A549 (cell line): Measurements from ENCODE around the gene GBGT1. TPM values are rescaled to one million over a fixed set of nuclear protein-coding genes. Genes with fewer than 3 reads are reported as not detected.

Experiments used
- ATAC-seq, 2 experiments: fragments of 200-7000 bp in 1 of 2; fragments of >200 bp in 1 of 2; cut with Nextera tagmentation in 1 of 2; cut with Tn5 transposase in 1 of 2; 3 replicates each; pipeline versions ENCODE4 v1.8.0 to v1.9.1; 2018 to 2020; ENCODE audit warnings: mild to moderate bottlenecking in 1 of 2, moderate library complexity in 1 of 2
- CTCF ChIA-PET: fragments of 300-600 bp; sonication (Branson Sonifier 250); formaldehyde crosslinking; extraction: SDS; loops from one replicate; lab custom pipeline; 2021; ENCODE audit warnings: antibody characterized with exemption, inconsistent platforms; lab: Yijun Ruan, JAX
- POLR2A ChIA-PET: fragments of 350-600 bp; formaldehyde crosslinking; extraction: SDS; loops from one replicate; lab custom pipeline; 2021; ENCODE audit warnings: antibody characterized with exemption, inconsistent platforms; lab: Yijun Ruan, JAX
- DNase-seq, 2 experiments: peaks; one replicate each; pipeline versions ENCODE4 v3.0.0 to v3.0.0-alpha.2; 2011 to 2016; ENCODE audit warnings: low read depth in 1 of 2, low spot score in 1 of 2
- FAIRE-seq: peaks from 2 replicates; lab custom pipeline; 2011; peaks lifted over from hg19 to GRCh38; lab: Jason Lieb, UNC
- H3K27ac ChIP-seq, 2 experiments: fragments of >200 bp; sonication (Bioruptor Twin); formaldehyde crosslinking; 3 replicates each; pipeline ENCODE4 v1.5.1; 2016 to 2017
- H3K4me1 ChIP-seq: fragments of >200 bp; sonication (Bioruptor Twin); formaldehyde crosslinking; 3 replicates; pipeline ENCODE4 v1.6.1; 2016
- H3K4me2 ChIP-seq: fragments of >200 bp; sonication (Bioruptor Twin); formaldehyde crosslinking; 3 replicates; pipeline ENCODE4 v1.6.1; 2016
- H3K4me3 ChIP-seq: fragments of >200 bp; sonication (Bioruptor Twin); formaldehyde crosslinking; 3 replicates; pipeline ENCODE4 v1.5.1; 2016
- H3K9me3 ChIP-seq: fragments of >200 bp; sonication (Bioruptor Twin); formaldehyde crosslinking; 3 replicates; pipeline ENCODE4 v1.6.1; 2016
- CBX2 ChIP-seq: fragments of 200-600 bp; sonication (generic); IDR thresholded peaks from 2 replicates; pipeline ENCODE4 v1.6.1; 2016; ENCODE audit warnings: low read depth, mild to moderate bottlenecking, borderline replicate concordance
- CEBPB ChIP-seq, 2 experiments: fragments of >200 bp in 1 of 2; sonication (Bioruptor Twin) in 1 of 2; formaldehyde crosslinking in 1 of 2; IDR thresholded peaks; 2 replicates each; pipeline ENCODE4 v1.6.1; 2012 to 2016
- HDAC2 ChIP-seq: fragments of 200-600 bp; sonication (generic); IDR thresholded peaks from 2 replicates; pipeline ENCODE4 v1.6.1; 2016
- HOXB13 ChIP-seq: fragments of 250-450 bp; sonication (Bioruptor Pico); IDR thresholded peaks from 2 replicates; pipeline ENCODE4 v1.5.0; 2020; ENCODE audit warnings: low read depth, mild to moderate bottlenecking, moderate library complexity
- HOXB5 ChIP-seq: fragments of 250-450 bp; sonication (Bioruptor Pico); IDR thresholded peaks from 2 replicates; pipeline ENCODE4 v1.5.0; 2020; ENCODE audit warnings: mild to moderate bottlenecking, moderate library complexity
- KDM1A ChIP-seq: fragments of 200-600 bp; sonication (generic); IDR thresholded peaks from 2 replicates; pipeline ENCODE4 v1.6.1; 2016; ENCODE audit warnings: low read depth, mild to moderate bottlenecking
- KDM5A ChIP-seq: fragments of 200-600 bp; sonication (generic); IDR thresholded peaks from 2 replicates; pipeline ENCODE4 v1.6.1; 2016; ENCODE audit warnings: antibody characterized with exemption, mild to moderate bottlenecking
- MAFK ChIP-seq: fragments of 450-650 bp; IDR thresholded peaks from 2 replicates; pipeline ENCODE4 v1.6.1; 2014; ENCODE audit not compliant: partially characterized antibody
- MAZ ChIP-seq: fragments of 150-350 bp; IDR thresholded peaks from 2 replicates; pipeline ENCODE4 v1.6.1; 2014; ENCODE audit warnings: antibody characterized with exemption, low read depth, low read length, borderline replicate concordance
- MYC ChIP-seq: IDR thresholded peaks from 2 replicates; pipeline ENCODE4 v1.6.1; 2012; ENCODE audit warnings: mild to moderate bottlenecking, inconsistent platforms, low read length, improper control_type of control experiment, borderline replicate concordance
- RAD21 ChIP-seq, 2 experiments: fragments of >200 bp in 1 of 2; sonication (Bioruptor Twin) in 1 of 2; formaldehyde crosslinking in 1 of 2; IDR thresholded peaks in 1 of 2; conservative IDR thresholded peaks in 1 of 2; 2 replicates in 1 of 2; 3 replicates in 1 of 2; pipeline ENCODE4 v1.6.1; 2012 to 2018; ENCODE audit warnings: inconsistent platforms in 1 of 2
- RARB ChIP-seq: fragments of 250-450 bp; sonication (Bioruptor Pico); IDR thresholded peaks from 2 replicates; pipeline ENCODE4 v1.8.0; 2021; ENCODE audit warnings: mild to moderate bottlenecking, moderate library complexity
- RFX5 ChIP-seq: fragments of 450-650 bp; IDR thresholded peaks from 2 replicates; pipeline ENCODE4 v1.7.1; 2014; ENCODE audit warnings: antibody characterized with exemption, mild to moderate bottlenecking, moderate library complexity
- SMC3 ChIP-seq: fragments of >200 bp; sonication (Bioruptor Twin); formaldehyde crosslinking; IDR thresholded peaks from 3 replicates; pipeline ENCODE4 v1.6.1; 2018; ENCODE audit warnings: inconsistent platforms
- TFCP2L1 ChIP-seq: fragments of 250-450 bp; sonication (Bioruptor Pico); IDR thresholded peaks from 2 replicates; pipeline ENCODE4 v1.5.0; 2021; ENCODE audit warnings: mild to moderate bottlenecking
- WGBS: methylation state at CpG from one replicate; pipeline ENCODE4 v1.1.6; 2017; ENCODE audit errors: missing lambda C conversion rate; 5-methylcytosine and 5-hydroxymethylcytosine counted together
- polyA plus RNA-seq, 4 experiments: library from polyadenylated mRNA; depleted of rRNA in 3 of 4; stranded (reverse); fragments of >200 nt; fragmentation: RNase III in 1 of 4; extraction: RNeasy Plus Mini Kit Qiagen cat#74134 plus additional on column Dnase treatment in 1 of 4; gene quantifications; 2 replicates in 3 of 4; 3 replicates in 1 of 4; pipeline ENCODE4 v1.2.3, GENCODE V29; 2011 to 2017
- TF ChIP-seq, protein P1 (sequence below): fragments of >200 bp; sonication (Bioruptor Twin); formaldehyde crosslinking; IDR thresholded peaks from 3 replicates; pipeline ENCODE4 v1.5.1; 2016
- TF ChIP-seq, protein P2 (sequence below): fragments of 150-350 bp; IDR thresholded peaks from 2 replicates; pipeline ENCODE4 v1.6.1; 2014; ENCODE audit warnings: low read depth, mild to moderate bottlenecking, low read length
- TF ChIP-seq, protein P3 (sequence below): fragments of >200 bp; sonication (Bioruptor Twin); formaldehyde crosslinking; IDR thresholded peaks from 2 replicates; pipeline ENCODE4 v1.6.1; 2016
- TF ChIP-seq, protein P4 (sequence below): fragments of 250-450 bp; sonication (Bioruptor Pico); IDR thresholded peaks from 2 replicates; pipeline ENCODE4 v1.5.0; 2021; ENCODE audit warnings: mild to moderate bottlenecking, moderate library complexity, borderline replicate concordance
- TF ChIP-seq, protein P5 (sequence below): IDR thresholded peaks from 2 replicates; pipeline ENCODE4 v1.6.1; 2012

The GBGT1 gene
- polyA plus RNA-seq, 2 of the 4 experiments (the other 2 are of a cell fraction) = 1.7 to 2.4 TPM

DNA sequence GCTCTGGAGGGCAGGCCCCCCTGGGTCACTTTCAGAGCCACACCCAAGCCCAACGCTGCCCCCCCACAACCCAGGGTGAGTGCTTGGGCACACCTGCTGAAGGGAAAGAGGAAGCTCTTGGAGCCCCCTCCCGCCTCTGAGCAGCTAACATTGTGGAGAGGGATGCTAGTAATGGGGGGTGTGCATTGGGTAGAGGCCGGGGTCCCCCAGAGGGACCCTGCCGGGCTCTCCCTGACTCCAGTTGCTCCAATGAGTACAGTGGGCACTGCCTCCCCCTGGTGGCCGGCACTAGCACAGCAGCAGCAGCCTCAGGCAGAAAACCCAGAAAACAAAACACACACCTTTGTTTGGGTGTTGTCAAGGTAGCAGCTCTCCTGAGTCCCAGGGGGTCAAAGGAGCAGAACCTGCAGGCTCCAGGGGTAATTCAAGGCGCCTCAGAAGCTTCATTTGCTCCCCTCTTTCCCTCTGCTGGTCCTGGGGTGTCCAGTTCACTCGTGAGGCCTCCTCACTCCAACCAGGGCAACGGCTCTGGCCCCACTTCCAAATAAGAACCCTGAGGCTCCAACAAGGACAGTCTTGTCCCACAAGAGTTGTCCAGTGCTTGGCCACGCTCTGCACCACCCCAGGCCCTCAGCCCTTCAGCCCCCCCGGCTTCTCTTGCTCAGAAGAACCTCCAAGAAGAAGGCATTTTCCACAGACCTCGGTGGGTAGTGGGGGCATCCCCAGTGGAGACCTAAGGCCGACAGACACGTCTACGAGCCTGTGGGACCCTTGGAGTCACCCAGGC lies 16.1 kb downstream of the GBGT1 start:
- 39% methylated on average over 12 of the region's 14 CpGs for WGBS
- Histone ChIP-seq H3K4me3 (peak overlapping the region; percentile 77), H3K4me1 (peaks cover 37% of the 10 kb centered on the region), H3K4me2 (peak overlapping the region; percentile 86), H3K27ac (peak overlapping the region; percentile 88 to 96; a peak in 5 of 6 replicates), H3K9me3 (no peaks in the 10 kb centered on the region)
- ATAC-seq (peak; percentile 21 to 52; a peak in 4 of 6 replicates), DNase-seq (peak; percentile 74 to 94), FAIRE-seq (no peak)
- POLR2A ChIA-PET = interaction anchor here (0.6 to 1.6 kb wide), 2 partner anchors 14 to 585 kb away, joined by 6 to 9 read pairs; no protein-coding TSS in a partner anchor
- TF ChIP-seq RAD21 (conservative IDR thresholded peaks at IDR 0.05 in 1 of 2, IDR thresholded peaks at IDR 0.05 in 1 of 2) (peak; percentile 84 to 87), HOXB5 (no peak), SMC3 (peak; percentile 90), RFX5 (no peak), KDM1A (no peak), CBX2 (no peak)
- TF ChIP-seq, protein P1, sequence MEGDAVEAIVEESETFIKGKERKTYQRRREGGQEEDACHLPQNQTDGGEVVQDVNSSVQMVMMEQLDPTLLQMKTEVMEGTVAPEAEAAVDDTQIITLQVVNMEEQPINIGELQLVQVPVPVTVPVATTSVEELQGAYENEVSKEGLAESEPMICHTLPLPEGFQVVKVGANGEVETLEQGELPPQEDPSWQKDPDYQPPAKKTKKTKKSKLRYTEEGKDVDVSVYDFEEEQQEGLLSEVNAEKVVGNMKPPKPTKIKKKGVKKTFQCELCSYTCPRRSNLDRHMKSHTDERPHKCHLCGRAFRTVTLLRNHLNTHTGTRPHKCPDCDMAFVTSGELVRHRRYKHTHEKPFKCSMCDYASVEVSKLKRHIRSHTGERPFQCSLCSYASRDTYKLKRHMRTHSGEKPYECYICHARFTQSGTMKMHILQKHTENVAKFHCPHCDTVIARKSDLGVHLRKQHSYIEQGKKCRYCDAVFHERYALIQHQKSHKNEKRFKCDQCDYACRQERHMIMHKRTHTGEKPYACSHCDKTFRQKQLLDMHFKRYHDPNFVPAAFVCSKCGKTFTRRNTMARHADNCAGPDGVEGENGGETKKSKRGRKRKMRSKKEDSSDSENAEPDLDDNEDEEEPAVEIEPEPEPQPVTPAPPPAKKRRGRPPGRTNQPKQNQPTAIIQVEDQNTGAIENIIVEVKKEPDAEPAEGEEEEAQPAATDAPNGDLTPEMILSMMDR = peak; percentile 95
- CTCF ChIA-PET = interaction anchor here (0.7 to 39.2 kb wide), 41 partner anchors 10 to 329 kb away, joined by 3 to 1284 read pairs (median 5); partner anchors contain the start of gene RALGDS

DNA sequence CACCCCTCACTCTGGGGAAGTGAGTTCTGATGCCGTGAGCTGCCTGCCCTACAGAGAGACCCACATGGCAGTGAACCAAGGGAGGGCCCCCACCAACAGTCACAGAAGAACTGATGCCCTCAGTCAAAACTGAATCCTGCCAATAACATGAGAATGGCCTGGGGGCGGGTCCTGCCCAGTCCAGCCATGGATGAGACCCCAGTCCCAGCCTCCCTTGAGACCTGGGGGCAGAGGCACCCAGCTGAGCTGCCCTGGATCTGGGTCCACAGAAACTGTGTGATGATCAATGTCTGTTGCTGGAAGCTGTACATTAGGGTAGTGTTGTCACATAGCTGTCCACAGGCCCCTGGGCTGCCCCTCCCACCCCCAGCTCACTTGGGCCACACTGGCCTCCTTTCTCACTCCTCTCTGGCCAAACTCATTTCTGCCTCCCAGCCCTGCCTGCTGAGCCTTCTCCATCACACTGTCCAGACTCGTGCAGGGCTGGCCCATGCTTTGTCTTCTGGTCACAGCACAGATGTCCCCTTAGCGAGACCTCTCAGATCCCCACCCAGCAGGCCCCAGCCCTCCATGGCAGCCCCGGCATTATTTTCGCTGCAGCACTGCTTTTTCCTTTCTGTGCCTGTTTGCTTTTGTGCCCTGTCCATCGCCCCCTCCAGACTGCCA lies 16.8 kb downstream of the GBGT1 start:
- Histone ChIP-seq H3K9me3 (no peaks in the 10 kb centered on the region), H3K4me2 (peak overlapping the region; percentile 86), H3K4me1 (peaks cover 39% of the 10 kb centered on the region), H3K27ac (0 out of 6 replicates have a peak overlapping the region, but pooled peaks of 1 of the 2 experiments have one; percentile 13), H3K4me3 (no peak overlapping the region)
- CTCF ChIA-PET = interaction anchor here (0.7 to 39.2 kb wide), 36 partner anchors 10 to 330 kb away, joined by 3 to 1284 read pairs (median 6); partner anchors contain the start of gene RALGDS
- ATAC-seq (no peak), DNase-seq (no peak), FAIRE-seq (no peak)
- TF ChIP-seq, protein P2, sequence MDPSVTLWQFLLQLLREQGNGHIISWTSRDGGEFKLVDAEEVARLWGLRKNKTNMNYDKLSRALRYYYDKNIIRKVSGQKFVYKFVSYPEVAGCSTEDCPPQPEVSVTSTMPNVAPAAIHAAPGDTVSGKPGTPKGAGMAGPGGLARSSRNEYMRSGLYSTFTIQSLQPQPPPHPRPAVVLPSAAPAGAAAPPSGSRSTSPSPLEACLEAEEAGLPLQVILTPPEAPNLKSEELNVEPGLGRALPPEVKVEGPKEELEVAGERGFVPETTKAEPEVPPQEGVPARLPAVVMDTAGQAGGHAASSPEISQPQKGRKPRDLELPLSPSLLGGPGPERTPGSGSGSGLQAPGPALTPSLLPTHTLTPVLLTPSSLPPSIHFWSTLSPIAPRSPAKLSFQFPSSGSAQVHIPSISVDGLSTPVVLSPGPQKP = no peak
- TF ChIP-seq, protein P3, sequence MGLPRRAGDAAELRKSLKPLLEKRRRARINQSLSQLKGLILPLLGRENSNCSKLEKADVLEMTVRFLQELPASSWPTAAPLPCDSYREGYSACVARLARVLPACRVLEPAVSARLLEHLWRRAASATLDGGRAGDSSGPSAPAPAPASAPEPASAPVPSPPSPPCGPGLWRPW = no peak
- TF ChIP-seq MYC (no peak), HDAC2 (no peak), KDM5A (no peak), CBX2 (no peak), SMC3 (no peak), RARB (CRISPR knock-in tag) (no peak), MAZ (no peak), TFCP2L1 (CRISPR knock-in tag) (no peak), CEBPB (IDR thresholded peaks at IDR 0.05) (no peak), MAFK (no peak), HOXB13 (CRISPR knock-in tag) (no peak), RAD21 (conservative IDR thresholded peaks at IDR 0.05 in 1 of 2, IDR thresholded peaks at IDR 0.05 in 1 of 2) (no peak), HOXB5 (no peak)
- TF ChIP-seq, protein P4, sequence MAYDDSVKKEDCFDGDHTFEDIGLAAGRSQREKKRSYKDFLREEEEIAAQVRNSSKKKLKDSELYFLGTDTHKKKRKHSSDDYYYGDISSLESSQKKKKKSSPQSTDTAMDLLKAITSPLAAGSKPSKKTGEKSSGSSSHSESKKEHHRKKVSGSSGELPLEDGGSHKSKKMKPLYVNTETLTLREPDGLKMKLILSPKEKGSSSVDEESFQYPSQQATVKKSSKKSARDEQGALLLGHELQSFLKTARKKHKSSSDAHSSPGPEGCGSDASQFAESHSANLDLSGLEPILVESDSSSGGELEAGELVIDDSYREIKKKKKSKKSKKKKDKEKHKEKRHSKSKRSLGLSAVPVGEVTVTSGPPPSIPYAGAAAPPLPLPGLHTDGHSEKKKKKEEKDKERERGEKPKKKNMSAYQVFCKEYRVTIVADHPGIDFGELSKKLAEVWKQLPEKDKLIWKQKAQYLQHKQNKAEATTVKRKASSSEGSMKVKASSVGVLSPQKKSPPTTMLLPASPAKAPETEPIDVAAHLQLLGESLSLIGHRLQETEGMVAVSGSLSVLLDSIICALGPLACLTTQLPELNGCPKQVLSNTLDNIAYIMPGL (CRISPR knock-in tag) = no peak
- TF ChIP-seq, protein P5, sequence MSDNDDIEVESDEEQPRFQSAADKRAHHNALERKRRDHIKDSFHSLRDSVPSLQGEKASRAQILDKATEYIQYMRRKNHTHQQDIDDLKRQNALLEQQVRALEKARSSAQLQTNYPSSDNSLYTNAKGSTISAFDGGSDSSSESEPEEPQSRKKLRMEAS = no peak
- POLR2A ChIA-PET = interaction anchor here (0.6 to 1.6 kb wide), 2 partner anchors 13 to 586 kb away, joined by 6 to 9 read pairs; no protein-coding TSS in a partner anchor
- WGBS = 61% methylated on average over 7 of the region's 7 CpGs
